SU-DHL-6 (cell line): ENCODE results near the gene SYCP1.

Experiments used
- H2AFZ ChIP-seq: fragments of 200-600 bp; sonication (generic); 2 replicates; pipeline ENCODE4 v1.6.1; 2014; ENCODE audit warnings: low read depth, mild to moderate bottlenecking, moderate library complexity, mixed read lengths, antibody characterized with exemption, low read length; ENCODE audit not compliant: severe bottlenecking
- H3F3A ChIP-seq: fragments of 200-600 bp; shearing (Covaris generic); 2 replicates; pipeline ENCODE4 v1.6.0; 2016; ENCODE audit warnings: antibody characterized with exemption, mild to moderate bottlenecking; ENCODE audit not compliant: insufficient read depth
- H3K27ac ChIP-seq: fragments of 200-600 bp; sonication (generic); 2 replicates; pipeline ENCODE4 v1.5.1; 2016; ENCODE audit warnings: low read depth, mild to moderate bottlenecking, low read length, moderate library complexity, mixed read lengths
- H3K27me3 ChIP-seq: fragments of 200-600 bp; sonication (generic), shearing (Covaris generic); 2 replicates; pipeline ENCODE4 v1.6.0; 2014; ENCODE audit warnings: mild to moderate bottlenecking, low read length
- H3K36me3 ChIP-seq: fragments of 200-600 bp; sonication (generic); 2 replicates; pipeline ENCODE4 v1.6.1; 2014; ENCODE audit warnings: mild to moderate bottlenecking, low read length, mixed read lengths
- H3K4me2 ChIP-seq: fragments of 300-600, 200-600 bp; shearing (Covaris generic), sonication (generic); 2 replicates; pipeline ENCODE4 v1.6.0; 2014; ENCODE audit warnings: low read length, low read depth, mild to moderate bottlenecking; ENCODE audit not compliant: poor library complexity, severe bottlenecking
- H3K4me3 ChIP-seq: fragments of 200-600 bp; sonication (generic); 2 replicates; pipeline ENCODE4 v1.5.1; 2014; ENCODE audit warnings: antibody characterized with exemption, low read length, mild to moderate bottlenecking, mixed read lengths; ENCODE audit not compliant: insufficient read depth, poor library complexity, severe bottlenecking
- H3K79me2 ChIP-seq: fragments of 200-600 bp; sonication (generic); 2 replicates; pipeline ENCODE4 v1.6.1; 2014; ENCODE audit warnings: mild to moderate bottlenecking, low read length, moderate library complexity; ENCODE audit not compliant: insufficient read depth
- H3K9ac ChIP-seq: fragments of 200-600 bp; sonication (generic); 2 replicates; pipeline ENCODE4 v1.7.0; 2014; ENCODE audit warnings: mild to moderate bottlenecking, low read length
- H3K9me2 ChIP-seq: fragments of 200-600 bp; sonication (generic); replicated peaks from 2 replicates; pipeline ENCODE4 v1.6.1; 2014; ENCODE audit warnings: low read length; ENCODE audit not compliant: insufficient read depth
- H3K9me3 ChIP-seq: fragments of 200-600 bp; sonication (generic); 2 replicates; pipeline ENCODE4 v1.6.1; 2014; ENCODE audit warnings: low read length, mixed read lengths; ENCODE audit not compliant: insufficient read depth
- H4K20me1 ChIP-seq: fragments of 200-600 bp; sonication (generic); 2 replicates; pipeline ENCODE4 v1.6.1; 2014; ENCODE audit warnings: low read depth, mild to moderate bottlenecking, antibody characterized with exemption, low read length, moderate library complexity, mixed read lengths
- CTCF ChIP-seq: fragments of 200-600 bp; sonication (generic); IDR thresholded peaks from one replicate; pipeline ENCODE4 v1.5.1; 2017; ENCODE audit warnings: antibody characterized with exemption, mild to moderate bottlenecking, low read length, moderate library complexity; ENCODE audit not compliant: insufficient read depth, poor library complexity, severe bottlenecking
- EZH2phosphoT487 ChIP-seq: fragments of 200-600 bp; sonication (generic), shearing (Covaris generic); conservative IDR thresholded peaks from 2 replicates; pipeline ENCODE4 v1.6.1; 2018; ENCODE audit warnings: mild to moderate bottlenecking, antibody characterized with exemption, low read length, moderate library complexity, mixed read lengths

Gene SYCP1

GRCh38 chr1:115021145-115021544 lies 166.5 kb downstream of the SYCP1 start:
- Histone ChIP-seq H3K36me3 (no peaks in the 10 kb centered on the region), H3K4me2 (no peak overlapping the region), H3K27me3 (no peaks in the 10 kb centered on the region), H3F3A (no peaks in the 10 kb centered on the region), H3K9me2 (no peaks in the 10 kb centered on the region), H4K20me1 (no peaks in the 10 kb centered on the region), H3K9ac (no peak overlapping the region), H3K9me3 (no peaks in the 10 kb centered on the region), H3K79me2 (no peaks in the 10 kb centered on the region), H3K27ac (no peak overlapping the region), H2AFZ (no peak overlapping the region), H3K4me3 (no peak overlapping the region)
- no peak for TF ChIP-seq CTCF
- no peak for TF ChIP-seq EZH2phosphoT487

- no peak overlapping the region for H2AFZ ChIP-seq
- H3K9ac ChIP-seq, result no peak overlapping the region
- H3K27me3 ChIP-seq, result no peaks in the 10 kb centered on the region
- H3K27ac ChIP-seq, result no peak overlapping the region
- H3K4me2 ChIP-seq, result no peak overlapping the region
- no peaks in the 10 kb centered on the region for H3K79me2 ChIP-seq
- H3F3A ChIP-seq, result no peaks in the 10 kb centered on the region
- no peak overlapping the region for H3K4me3 ChIP-seq
- H3K9me2 ChIP-seq, result no peaks in the 10 kb centered on the region
- H4K20me1 ChIP-seq, result no peaks in the 10 kb centered on the region
- H3K36me3 ChIP-seq, result no peaks in the 10 kb centered on the region
- H3K9me3 ChIP-seq, result no peaks in the 10 kb centered on the region
- TF ChIP-seq CTCF (no peak), EZH2phosphoT487 (no peak)
These were observed 168.9 kb downstream of the SYCP1 start for GRCh38 chr1:115023593-115023992.

GRCh38 chr1:115029526-115029925 lies 174.9 kb downstream of the SYCP1 start, which contains the start of gene TSHB:
TSHB (plus strand) TSS chr1:115029826; CDS start chr1:115033363, 3,537 bp downstream.
- no peak for TF ChIP-seq CTCF
- Histone ChIP-seq H3K4me2 (no peak within 1 kb of the TSS), H3K9me2 (no peaks in the 10 kb centered on the region), H3K27ac (no peak within 1 kb of the TSS), H2AFZ (no peak within 1 kb of the TSS), H3K79me2 (no peaks in the 10 kb centered on the region), H3F3A (no peaks in the 10 kb centered on the region), H3K9me3 (no peaks in the 10 kb centered on the region), H3K27me3 (no peaks in the 10 kb centered on the region), H3K36me3 (no peaks in the 10 kb centered on the region), H3K4me3 (no peak within 1 kb of the TSS), H4K20me1 (no peaks in the 10 kb centered on the region), H3K9ac (no peak within 1 kb of the TSS)
